H1 (cell line): ENCODE data around the gene MTFR1L. TPM values are rescaled to one million over a fixed set of nuclear protein-coding genes. Genes with fewer than 3 reads are reported as not detected.

Experiments
- CTCF ChIA-PET: fragments of 300-600 bp; sonication (Branson Sonifier 250); formaldehyde crosslinking; loops from one replicate; lab custom pipeline; 2021; ENCODE audit not compliant: partially characterized antibody; lab: Charles Lee
- POLR2A ChIA-PET: fragments of 300-600 bp; sonication (Branson Sonifier 250); formaldehyde crosslinking; loops from one replicate; lab custom pipeline; 2021; ENCODE audit warnings: inconsistent platforms; ENCODE audit not compliant: partially characterized antibody; lab: Charles Lee
- DNase-seq, 2 experiments: peaks; one replicate each; pipeline versions ENCODE4 v3.0.0 to v3.0.0-alpha.2; 2010 to 2022; ENCODE audit warnings: low spot score in 2 of 2, low read depth in 1 of 2, mixed read lengths in 1 of 2
- FAIRE-seq: peaks from 2 replicates; lab custom pipeline; 2011; peaks lifted over from hg19 to GRCh38; lab: Jason Lieb, UNC
- H2AFZ ChIP-seq: 2 replicates; pipeline ENCODE4 v1.8.1; 2012; ENCODE audit warnings: low read length, inconsistent platforms
- H2AK5ac ChIP-seq: 2 replicates; pipeline ENCODE4 v1.6.1; 2013; ENCODE audit warnings: low read depth, low read length
- H2BK120ac ChIP-seq: replicated peaks from 2 replicates; pipeline ENCODE3; 2013; ENCODE audit warnings: low read depth, low read length, inconsistent platforms
- H2BK12ac ChIP-seq: 2 replicates; pipeline ENCODE4 v1.6.1; 2013; ENCODE audit warnings: low read depth, low read length
- H2BK15ac ChIP-seq: 2 replicates; pipeline ENCODE4 v1.6.1; 2013; ENCODE audit warnings: low read length
- H2BK20ac ChIP-seq: 2 replicates; pipeline ENCODE4 v1.6.1; 2013; ENCODE audit warnings: low read length
- H2BK5ac ChIP-seq: 2 replicates; pipeline ENCODE4 v1.6.1; 2013; ENCODE audit warnings: low read depth, low read length
- H3K14ac ChIP-seq: 2 replicates; pipeline ENCODE4 v1.6.1; 2013; ENCODE audit warnings: inconsistent platforms; ENCODE audit not compliant: insufficient read length
- H3K18ac ChIP-seq: 2 replicates; pipeline ENCODE4 v1.6.1; 2013; ENCODE audit warnings: low read length; ENCODE audit errors: extremely low read depth
- H3K23ac ChIP-seq: 2 replicates; pipeline ENCODE4 v1.6.1; 2013; ENCODE audit warnings: inconsistent platforms; ENCODE audit not compliant: insufficient read length
- H3K23me2 ChIP-seq: 2 replicates; pipeline ENCODE4 v1.6.1; 2013; ENCODE audit warnings: low read depth, low read length
- H3K27ac ChIP-seq: 2 replicates; pipeline ENCODE4 v1.6.1; 2011; ENCODE audit warnings: low read depth, low read length, inconsistent platforms
- H3K27me3 ChIP-seq, 4 experiments: replicated peaks in 1 of 4; 1 replicate in 1 of 4; 2 replicates in 3 of 4; pipeline versions ENCODE4 v1.6.1 to v1.8.1; 2011 to 2013; ENCODE audit warnings: low read length in 3 of 4, mild to moderate bottlenecking in 3 of 4, inconsistent platforms in 2 of 4, mixed read lengths in 2 of 4, moderate library complexity in 1 of 4; ENCODE audit not compliant: control insufficient read depth in 3 of 4, insufficient read depth in 3 of 4; ENCODE audit errors: extremely low read depth in 1 of 4
- H3K36me3 ChIP-seq, 4 experiments: 2 replicates each; pipeline versions ENCODE4 v1.6.1 to v1.8.1; 2011 to 2013; ENCODE audit warnings: mild to moderate bottlenecking in 4 of 4, low read length in 3 of 4, moderate library complexity in 2 of 4, control low read depth in 1 of 4, inconsistent platforms in 1 of 4; ENCODE audit not compliant: insufficient read depth in 4 of 4, control insufficient read depth in 2 of 4
- H3K4ac ChIP-seq: replicated peaks from 2 replicates; pipeline ENCODE3; 2013; ENCODE audit warnings: low read length, low read depth, mixed read lengths, inconsistent platforms; ENCODE audit not compliant: insufficient read length
- H3K4me1 ChIP-seq, 4 experiments: replicated peaks in 1 of 4; 1 replicate in 1 of 4; 2 replicates in 3 of 4; pipeline versions ENCODE4 v1.6.1 to v1.8.1; 2011 to 2013; ENCODE audit warnings: low read length in 3 of 4, inconsistent platforms in 2 of 4, mixed read lengths in 1 of 4; ENCODE audit not compliant: insufficient read depth in 4 of 4, control insufficient read depth in 3 of 4
- H3K4me2 ChIP-seq, 2 experiments: 2 replicates each; pipeline versions ENCODE4 v1.6.1 to v1.8.1; 2011 to 2013; ENCODE audit warnings: low read depth in 2 of 2, low read length in 2 of 2, control low read depth in 1 of 2, inconsistent platforms in 1 of 2, mild to moderate bottlenecking in 1 of 2; ENCODE audit not compliant: insufficient read depth in 1 of 2
- H3K4me3 ChIP-seq, 4 experiments: fragments of 200-600, 300-600 bp in 1 of 4; sonication (generic), shearing (Covaris generic), sonication (Bioruptor Twin) in 1 of 4; 2 replicates each; pipeline versions ENCODE4 v1.5.1 to v1.8.1; 2011 to 2016; ENCODE audit warnings: low read length in 4 of 4, low read depth in 3 of 4, control low read depth in 2 of 4, inconsistent platforms in 2 of 4, mild to moderate bottlenecking in 2 of 4, mixed read lengths in 1 of 4, moderate library complexity in 1 of 4; ENCODE audit not compliant: insufficient read depth in 2 of 4; ENCODE audit errors: extremely low read depth in 1 of 4
- H3K56ac ChIP-seq: replicated peaks from 2 replicates; pipeline ENCODE3; 2013; ENCODE audit warnings: low read depth, mild to moderate bottlenecking, mixed read lengths, low read length, inconsistent platforms; ENCODE audit not compliant: insufficient read length
- H3K79me1 ChIP-seq: 2 replicates; pipeline ENCODE4 v1.6.1; 2013; ENCODE audit warnings: low read depth, low read length, control low read depth
- H3K79me2 ChIP-seq, 2 experiments: 2 replicates each; pipeline versions ENCODE4 v1.6.1 to v1.8.1; 2012 to 2013; ENCODE audit warnings: low read length in 2 of 2, mild to moderate bottlenecking in 2 of 2, inconsistent platforms in 1 of 2; ENCODE audit not compliant: insufficient read depth in 2 of 2, control insufficient read depth in 1 of 2
- H3K9ac ChIP-seq, 4 experiments: replicated peaks in 1 of 4; 1 replicate in 1 of 4; 2 replicates in 3 of 4; pipeline versions ENCODE4 v1.6.1 to v1.8.1; 2011 to 2013; ENCODE audit warnings: low read depth in 3 of 4, low read length in 3 of 4, control low read depth in 2 of 4, mild to moderate bottlenecking in 2 of 4, moderate library complexity in 2 of 4, inconsistent platforms in 1 of 4; ENCODE audit errors: extremely low read depth in 1 of 4
- H3K9me3 ChIP-seq, 2 experiments: 2 replicates each; pipeline versions ENCODE4 v1.6.1 to v1.8.1; 2012 to 2013; ENCODE audit warnings: mild to moderate bottlenecking in 2 of 2, moderate library complexity in 2 of 2, control low read depth in 1 of 2, inconsistent platforms in 1 of 2, low read depth in 1 of 2, low read length in 1 of 2, mixed read lengths in 1 of 2; ENCODE audit not compliant: insufficient read depth in 2 of 2
- H4K20me1 ChIP-seq, 2 experiments: replicated peaks in 1 of 2; 2 replicates each; pipeline versions ENCODE3 to v1.8.1; 2011 to 2013; ENCODE audit warnings: inconsistent platforms in 2 of 2, low read length in 2 of 2, mild to moderate bottlenecking in 1 of 2; ENCODE audit not compliant: insufficient read depth in 2 of 2, control insufficient read depth in 1 of 2
- H4K5ac ChIP-seq: 2 replicates; pipeline ENCODE4 v1.6.1; 2013; ENCODE audit warnings: low read length, low read depth, mixed read lengths, inconsistent platforms; ENCODE audit not compliant: insufficient read length
- H4K8ac ChIP-seq: 2 replicates; pipeline ENCODE4 v1.8.0; 2013; ENCODE audit warnings: mild to moderate bottlenecking, moderate library complexity, low read length, inconsistent platforms; ENCODE audit not compliant: insufficient read depth; ENCODE audit errors: extremely low read depth
- H4K91ac ChIP-seq: replicated peaks from 2 replicates; pipeline ENCODE3; 2013; ENCODE audit warnings: low read length, mixed read lengths, inconsistent platforms; ENCODE audit not compliant: insufficient read length
- BCL11A ChIP-seq, 2 experiments: IDR thresholded peaks; one replicate each; pipeline ENCODE4 v1.6.1; 2011; ENCODE audit warnings: low read depth in 2 of 2, low read length in 2 of 2, mild to moderate bottlenecking in 2 of 2
- CBX5 ChIP-seq: fragments of 300-800, 300-1000 bp; sonication (generic); IDR thresholded peaks from 2 replicates; pipeline ENCODE4 v1.7.1; 2016; ENCODE audit warnings: antibody characterized with exemption, low read length, low read depth
- CHD2 ChIP-seq: IDR thresholded peaks from 2 replicates; pipeline ENCODE4 v1.6.1; 2012; ENCODE audit warnings: low read length, improper control_type of control experiment
- CTBP2 ChIP-seq: IDR thresholded peaks from 2 replicates; pipeline ENCODE4 v1.7.0; 2011; ENCODE audit warnings: borderline replicate concordance, mild to moderate bottlenecking, moderate library complexity, mixed read lengths, low read length; ENCODE audit not compliant: insufficient read depth, insufficient read length
- GTF2F1 ChIP-seq: IDR thresholded peaks from 2 replicates; pipeline ENCODE4 v1.6.1; 2012; ENCODE audit warnings: low read depth, low read length, improper control_type of control experiment, borderline replicate concordance
- JUND ChIP-seq: IDR thresholded peaks from 2 replicates; pipeline ENCODE4 v1.6.1; 2011; ENCODE audit warnings: mild to moderate bottlenecking, improper control_type of control experiment, low read length
- NANOG ChIP-seq: IDR thresholded peaks from 2 replicates; pipeline ENCODE4 v1.6.1; 2011; ENCODE audit warnings: low read length, low read depth, mild to moderate bottlenecking, inconsistent platforms; ENCODE audit not compliant: insufficient read depth, poor library complexity, severe bottlenecking
- NRF1 ChIP-seq: IDR thresholded peaks from 2 replicates; pipeline ENCODE4 v1.6.1; 2011; ENCODE audit warnings: mild to moderate bottlenecking, low read depth, low read length, improper control_type of control experiment
- POLR2AphosphoS5 ChIP-seq: IDR thresholded peaks from 2 replicates; pipeline ENCODE4 v1.6.1; 2011; ENCODE audit warnings: low read depth, low read length
- RNF2 ChIP-seq: fragments of 200-900, 300-1000 bp; sonication (generic); IDR thresholded peaks from 2 replicates; pipeline ENCODE4 v1.7.1; 2016; ENCODE audit warnings: borderline replicate concordance, low read depth, mild to moderate bottlenecking, antibody characterized with exemption, low read length; ENCODE audit not compliant: poor library complexity, severe bottlenecking; ENCODE audit errors: missing control alignments
- SIX5 ChIP-seq: IDR thresholded peaks from 2 replicates; pipeline ENCODE4 v1.6.1; 2011; ENCODE audit warnings: mild to moderate bottlenecking, low read depth, low read length
- WGBS, 2 experiments: shearing (Covaris generic) in 1 of 2; methylation state at CpG; one replicate each; pipeline versions ENCODE4 v1.1.6 to v1.1.7; 2013 to 2015; ENCODE audit warnings: low lambda C conversion rate in 2 of 2, mixed read lengths in 2 of 2, inconsistent platforms in 1 of 2, low coverage in 1 of 2, missing lambda C conversion rate in 1 of 2; ENCODE audit not compliant: insufficient replicate concordance in 2 of 2, insufficient coverage in 1 of 2, insufficient read length in 1 of 2; ENCODE audit errors: extremely low coverage in 1 of 2, missing lambda C conversion rate in 1 of 2; 5-methylcytosine and 5-hydroxymethylcytosine counted together
- polyA plus RNA-seq, 7 experiments: library from polyadenylated mRNA; depleted of rRNA in 3 of 7; stranded (reverse) in 5 of 7; unstranded in 2 of 7; fragments of >200 nt in 5 of 7; fragments of 200-250 nt in 2 of 7; gene quantifications; 1 replicate in 5 of 7; 2 replicates in 1 of 7; 4 replicates in 1 of 7; pipeline versions ENCODE4 v1.2.1 to v1.2.3, GENCODE V29; 2011 to 2013; ENCODE audit warnings: missing spikeins in 2 of 7, mixed read lengths in 2 of 7
- total RNA-seq: library from RNA; stranded (reverse); fragmentation: NEBNext Ultra II Directional; extraction: Animal tissue kit (Norgen Biotek cat#: 25700); gene quantifications from 2 replicates; pipeline ENCODE4 v1.2.1, GENCODE V29; 2021

The MTFR1L gene
- total and polyA plus RNA-seq, 2 of the 8 experiments (the other 6 are each of a cell fraction or from before 2014, with no cell fraction given): 20.8 to 23.1 TPM

DNA sequence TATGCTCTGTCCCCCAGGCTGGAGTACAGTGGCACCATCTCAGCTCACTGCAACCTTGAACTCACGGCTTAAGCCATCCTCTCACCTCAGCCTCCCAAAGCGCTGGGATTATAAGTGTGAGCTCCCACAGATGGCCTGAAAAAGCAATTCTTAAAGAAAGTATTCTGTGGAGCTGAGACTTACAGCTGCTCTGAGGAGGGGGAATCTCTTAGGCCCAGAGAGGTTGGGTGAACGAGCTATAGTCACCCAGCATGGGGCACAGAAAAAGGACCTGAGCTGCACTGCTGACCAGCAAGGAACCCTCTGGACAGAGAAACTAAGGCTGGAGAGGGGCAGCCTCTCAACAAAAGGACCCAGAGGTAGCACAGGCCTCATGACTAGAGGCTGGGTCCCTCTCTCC is 54.5 kb downstream of the MTFR1L start:
- no peak for DNase-seq
- Histone ChIP-seq H3K9ac (no peak overlapping the region), H3K23ac (no peak overlapping the region), H2BK15ac (no peak overlapping the region), H3K79me1 (peaks cover 2% of the 10 kb centered on the region), H2BK5ac (no peak overlapping the region), H3K27ac (no peak overlapping the region), H3K4me2 (peak overlapping the region in 1 of 2 experiments; percentile 79; a peak in 2 of 4 replicates), H3K14ac (no peak overlapping the region), H3K4ac (no peak overlapping the region), H3K23me2 (peaks cover 8% of the 10 kb centered on the region), H4K8ac (no peak overlapping the region), H2AK5ac (no peak overlapping the region), H4K20me1 (no peaks in the 10 kb centered on the region), H3K4me1 (peaks cover 0 to 16% (median 11%) of the 10 kb centered on the region in 4 experiments; a peak in 5 of 7 replicates), H4K91ac (peak overlapping the region; percentile 30), H3K4me3 (peak overlapping the region in 1 of 4 experiments; percentile 69; a peak in 1 of 8 replicates), H3K9me3 (no peaks in the 10 kb centered on the region), H3K18ac (0 out of 2 replicates have a peak overlapping the region, but pooled peaks have one; percentile 32), H2BK12ac (peak overlapping the region; percentile 27; the same call in 1 of the 2 replicates), H2BK120ac (no peak overlapping the region)
- CTCF ChIA-PET: interaction anchor here (1.1 to 4.0 kb wide), 4 partner anchors 19 to 143 kb away, joined by 3 to 25 read pairs (median 8); partner anchors contain the start of gene PAFAH2
- POLR2A ChIA-PET: interaction anchor here (1.2 to 4.1 kb wide), 11 partner anchors 9 to 143 kb away, joined by 3 to 29 read pairs (median 10); partner anchors contain the start of genes MTFR1L and STMN1
- TF ChIP-seq RNF2: no peak
- no peak for TF ChIP-seq CBX5
- TF ChIP-seq GTF2F1: no peak
- TF ChIP-seq NANOG: no peak
- TF ChIP-seq CTBP2: no peak
- no peak for TF ChIP-seq BCL11A (IDR thresholded peaks at IDR 0.05; ENCODE audit: low read depth in 2 of 2, low read length in 2 of 2)
- no peak for TF ChIP-seq CHD2
- TF ChIP-seq JUND: no peak
- TF ChIP-seq NRF1: no peak
- TF ChIP-seq SIX5: no peak
- TF ChIP-seq POLR2AphosphoS5: no peak
- TF ChIP-seq, all 59 proteins: peak for 0
- H3K56ac ChIP-seq: no peak overlapping the region
- WGBS, 2 experiments: 93% methylated on average over 3 of the region's 3 CpGs; no CpG with 5 or more reads in 1 of the 2 experiments
- no peak overlapping the region for H2BK20ac ChIP-seq
- no peak for FAIRE-seq
- H3K79me2 ChIP-seq: no peaks in the 10 kb centered on the region
- H3K27me3 ChIP-seq: peaks cover 0 to 3% (median 1%) of the 10 kb centered on the region in 4 experiments; a peak in 4 of 7 replicates
- H3K36me3 ChIP-seq: no peaks in the 10 kb centered on the region
- no peak overlapping the region for H4K5ac ChIP-seq
- no peak overlapping the region for H2AFZ ChIP-seq
